Ureter (tissue), 1 donor: Measurements from ENCODE around the gene GUCY1B1. TPM values are rescaled to one million over a fixed set of nuclear protein-coding genes. Genes with fewer than 3 reads are reported as not detected.

Experiments used
- DNase-seq: peaks from one replicate; pipeline ENCODE4 v3.0.0-alpha.2; 2020; ENCODE audit warnings: low spot score
- total RNA-seq: library from RNA; stranded (reverse); gene quantifications from one replicate; pipeline ENCODE4 v1.2.4, GENCODE V29; 2023
- donor health status: DM: yes; HTN: yes; CAD: no.

Gene GUCY1B1
- total RNA-seq, 1 donor from 2014 or later = 10.1 TPM

DNA sequence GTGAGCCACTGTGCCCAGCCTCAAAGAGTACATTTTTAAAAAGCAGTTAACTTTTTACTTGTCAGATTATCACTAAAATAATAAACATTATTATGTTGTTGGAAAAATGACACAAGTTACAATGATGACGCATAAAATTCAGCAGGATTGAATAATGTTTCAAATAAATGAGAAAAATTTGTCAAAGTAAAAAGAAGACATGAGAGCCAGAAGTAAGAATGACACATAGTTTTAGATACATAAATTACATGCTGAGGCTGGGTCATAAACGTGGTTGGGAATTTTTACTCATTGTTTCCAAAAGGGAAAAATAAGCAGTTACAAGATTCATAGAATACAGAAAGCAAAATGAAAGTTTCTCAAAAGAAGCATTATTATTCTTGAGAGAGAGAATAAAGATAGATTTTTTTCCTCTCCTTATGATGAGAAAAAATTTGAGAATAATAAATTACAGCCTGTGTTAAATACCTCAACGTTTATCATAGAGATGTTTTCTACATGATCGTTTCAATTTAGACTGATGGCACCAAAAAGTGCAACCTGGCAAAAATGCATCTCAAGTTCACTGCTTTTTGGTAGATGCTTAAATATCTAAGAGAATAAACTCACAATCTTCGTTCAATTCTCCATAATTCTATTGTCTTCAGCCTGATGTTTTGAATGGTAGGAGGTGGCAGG, 40.4 kb downstream of the GUCY1B1 start:
- DNase-seq = no peak

DNA sequence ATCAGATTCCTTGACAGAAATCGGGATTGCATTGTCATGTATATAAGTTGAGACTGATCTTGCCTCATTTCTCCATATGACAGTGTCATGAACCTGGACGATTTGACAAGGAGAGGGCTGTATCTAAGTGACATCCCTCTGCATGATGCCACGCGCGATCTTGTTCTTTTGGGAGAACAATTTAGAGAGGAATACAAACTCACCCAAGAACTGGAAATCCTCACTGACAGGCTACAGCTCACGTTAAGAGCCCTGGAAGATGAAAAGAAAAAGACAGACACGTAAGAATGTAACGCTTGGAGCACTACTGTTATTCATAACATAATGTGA, 40.9 kb downstream of the GUCY1B1 start:
- DNase-seq = no peak

GRCh38 chr4:155800685-155801343, 42.0 kb downstream of the GUCY1B1 start:
- no peak for DNase-seq

- DNase-seq = no peak
Observed at GRCh38 chr4:155802190-155802959, 43.6 kb downstream of the GUCY1B1 start.

DNA sequence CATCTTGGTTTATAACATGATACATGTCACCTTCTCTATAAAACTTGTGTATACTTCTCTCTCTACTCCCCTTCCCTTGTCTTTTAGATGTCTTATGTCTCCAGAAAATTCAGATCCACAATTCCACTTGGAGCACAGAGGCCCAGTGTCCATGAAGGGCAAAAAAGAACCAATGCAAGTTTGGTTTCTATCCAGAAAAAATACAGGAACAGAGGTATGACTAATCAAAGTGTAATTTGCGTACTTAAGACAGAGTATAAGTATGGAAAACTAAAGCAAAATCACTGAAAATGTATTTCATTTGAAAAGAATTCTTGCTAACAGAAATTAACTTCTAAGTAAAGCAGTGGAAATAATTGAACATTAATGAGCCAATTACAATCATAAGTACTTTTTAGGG, 46.2 kb downstream of the GUCY1B1 start:
- DNase-seq = no peak

DNA sequence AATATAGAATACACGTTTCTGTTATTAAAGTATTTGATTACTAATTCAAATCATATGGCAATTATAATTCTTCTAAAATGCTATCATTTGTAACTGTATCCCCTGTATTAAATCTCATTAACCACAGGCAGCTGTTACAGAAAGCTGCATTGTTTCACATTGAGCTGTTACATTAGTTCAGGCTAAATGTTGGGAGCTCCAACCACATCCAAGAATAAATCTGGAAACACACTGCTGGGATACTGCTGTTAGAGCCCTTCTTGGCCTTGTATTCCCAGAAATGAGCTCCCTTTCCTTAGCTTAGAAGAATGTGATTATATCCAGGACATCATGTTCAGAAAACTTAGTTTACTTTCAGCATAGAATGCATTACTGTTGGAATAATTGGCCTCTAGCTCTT, 48.2 kb downstream of the GUCY1B1 start:
- no peak for DNase-seq

GRCh38 chr4:155809835-155810234, 51.0 kb downstream of the GUCY1B1 start:
- DNase-seq = no peak

DNA sequence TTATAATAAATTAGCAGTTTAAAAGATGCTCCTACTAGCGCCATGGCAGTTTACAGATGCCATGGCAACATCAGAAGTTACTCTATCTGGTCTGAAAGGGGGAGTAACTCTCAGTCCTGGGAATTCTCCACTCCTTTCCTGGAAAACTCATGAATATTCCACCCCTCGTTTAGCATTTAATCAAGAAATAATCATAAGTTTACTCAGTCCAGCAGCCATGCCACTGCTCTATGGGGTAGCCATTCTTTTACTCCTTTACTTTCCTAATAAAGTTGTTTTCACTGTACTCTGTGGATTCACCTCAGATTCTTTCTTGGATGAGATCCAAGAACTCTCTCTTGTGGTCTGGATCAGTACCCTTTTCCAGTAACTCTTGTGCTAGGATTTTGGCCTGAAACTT, 52.3 kb downstream of the GUCY1B1 start:
- DNase-seq = no peak

GRCh38 chr4:155818639-155819038, 59.8 kb downstream of the GUCY1B1 start:
- DNase-seq = no peak

GRCh38 chr4:155819066-155819465, 60.2 kb downstream of the GUCY1B1 start:
- no peak for DNase-seq

DNA sequence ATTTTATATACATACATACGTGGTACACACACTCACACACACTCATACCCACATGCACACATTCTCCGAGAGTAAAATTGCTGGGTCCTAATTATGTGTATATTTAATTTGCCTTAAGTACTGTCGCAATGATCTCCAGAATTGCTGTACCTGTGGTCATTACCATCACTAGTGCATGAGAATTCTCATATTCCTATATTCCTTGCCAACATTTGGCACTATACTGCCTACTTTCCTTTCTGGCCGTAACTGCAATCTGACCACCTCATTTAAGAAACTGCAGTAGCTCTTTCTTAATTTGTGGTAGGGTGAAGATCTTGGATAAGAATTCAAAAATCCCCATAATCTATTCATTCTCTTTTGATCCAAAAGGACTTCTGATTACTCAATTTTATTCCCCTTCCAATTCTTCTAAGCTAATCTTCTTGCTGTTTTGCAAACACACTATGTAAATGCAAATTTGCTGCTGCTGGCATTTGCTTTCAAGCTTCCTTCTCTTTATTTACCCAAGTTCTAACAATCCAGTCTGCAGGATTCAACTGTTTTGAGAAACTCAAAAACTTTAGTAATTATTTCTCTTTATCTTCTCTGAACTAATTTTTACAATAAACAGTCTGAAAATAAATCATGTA, 62.2 kb downstream of the GUCY1B1 start:
- no peak for DNase-seq

DNA sequence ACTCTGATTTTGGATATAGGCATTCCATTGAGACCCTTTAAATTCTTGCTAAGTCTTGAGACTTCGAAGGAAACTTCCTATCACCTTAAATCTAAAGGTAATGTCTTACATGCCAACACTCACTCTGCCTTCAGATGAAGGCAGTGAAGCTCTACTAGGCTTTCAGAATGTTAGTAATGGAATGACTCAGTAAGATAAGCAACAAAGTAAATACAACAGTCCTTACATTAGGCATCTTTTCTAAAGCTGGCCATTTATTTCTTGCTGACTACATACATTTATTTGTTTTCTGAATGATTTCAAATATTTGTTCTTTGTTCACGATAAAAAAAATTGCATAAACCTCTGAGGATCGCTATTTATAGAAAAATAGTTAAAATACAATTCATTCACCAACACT, 63.8 kb downstream of the GUCY1B1 start:
- no peak for DNase-seq

- DNase-seq = no peak
Observed at GRCh38 chr4:155828628-155829027, 69.8 kb downstream of the GUCY1B1 start.

- no peak for DNase-seq
Observed at GRCh38 chr4:155832664-155833063, 73.8 kb downstream of the GUCY1B1 start.

DNA sequence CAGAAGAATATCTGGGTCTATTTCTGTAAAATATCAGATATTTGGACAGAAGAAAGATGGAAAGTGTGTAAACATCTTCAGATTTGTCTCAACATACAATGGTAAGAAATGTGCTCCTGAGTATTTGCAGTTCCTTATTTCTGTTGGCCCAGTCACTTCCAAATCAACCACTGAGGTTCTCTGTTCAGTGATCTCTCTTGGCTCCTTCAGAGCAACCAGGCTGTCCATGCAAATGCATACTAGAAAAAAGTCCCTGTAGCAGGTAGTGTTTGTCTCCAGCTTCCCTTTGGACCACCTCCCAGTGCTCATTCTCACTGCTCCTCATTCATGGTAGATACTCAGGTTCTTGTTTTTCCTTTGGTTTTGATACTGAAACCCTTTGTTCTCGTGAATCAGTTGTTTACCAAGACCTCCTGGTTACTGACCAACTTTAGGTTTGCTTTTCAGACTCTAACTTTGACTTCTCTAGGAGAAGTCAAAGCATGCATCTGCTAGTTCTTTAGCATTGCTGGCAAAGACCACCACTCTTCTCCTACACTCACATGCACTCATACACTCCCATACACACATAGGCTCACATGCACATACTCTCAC, 78.5 kb downstream of the GUCY1B1 start:
- no peak for DNase-seq

- DNase-seq = no peak
Observed at GRCh38 chr4:155842080-155842479, 83.3 kb downstream of the GUCY1B1 start.

- no peak for DNase-seq
Observed at GRCh38 chr4:155846929-155847328, 88.1 kb downstream of the GUCY1B1 start.

- DNase-seq = no peak
Observed at GRCh38 chr4:155849042-155849441, 90.2 kb downstream of the GUCY1B1 start.

DNA sequence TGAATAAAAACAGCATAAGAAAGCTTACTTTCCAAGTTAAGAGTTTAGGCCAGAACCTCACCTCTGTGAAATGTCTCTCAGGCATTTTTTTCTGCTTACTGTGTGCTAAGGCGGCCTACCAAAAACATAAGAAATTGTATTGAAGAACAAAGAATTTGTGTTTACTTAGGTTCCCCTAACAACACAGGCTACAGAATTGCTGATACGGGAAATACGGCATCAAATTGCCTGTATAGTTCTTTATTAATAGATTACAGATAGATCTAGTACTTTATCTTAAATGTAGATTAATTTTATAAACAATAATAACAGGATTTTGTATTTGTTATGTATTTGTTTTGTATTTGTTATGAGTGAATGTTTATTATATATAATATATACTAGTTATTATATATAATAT, 94.4 kb downstream of the GUCY1B1 start:
- DNase-seq = no peak

DNA sequence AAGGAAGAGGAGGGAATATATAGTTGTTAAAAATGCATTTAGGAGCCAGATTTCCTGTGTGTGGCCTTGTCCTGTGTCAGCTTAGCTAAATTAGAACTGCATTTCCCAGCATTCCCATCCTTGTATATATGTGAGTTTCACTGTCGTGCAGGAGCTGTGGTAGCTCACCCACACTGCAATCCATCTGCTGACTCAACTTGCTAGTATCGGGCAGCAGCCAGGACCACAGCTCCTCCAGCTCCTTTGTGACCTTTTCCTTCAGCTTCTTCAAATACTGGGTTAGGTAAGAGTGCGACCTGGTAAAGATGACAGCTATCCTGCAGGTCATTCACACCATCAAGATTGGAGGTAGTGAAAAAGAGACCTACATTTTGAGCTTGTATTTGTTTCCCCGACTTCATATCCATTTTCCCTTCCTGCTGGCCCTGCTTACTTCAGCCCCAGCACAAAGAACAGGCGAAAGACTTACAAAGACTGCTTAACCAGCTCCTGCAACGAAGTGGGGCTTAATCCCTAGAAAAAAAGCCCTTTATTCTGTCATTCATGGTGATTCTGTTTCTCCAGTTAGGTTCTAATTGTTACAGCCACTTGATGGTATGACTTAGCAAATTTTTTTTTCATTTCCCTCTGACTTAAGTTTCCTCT, 95.9 kb downstream of the GUCY1B1 start:
- no peak for DNase-seq

- DNase-seq = no peak
Observed at GRCh38 chr4:155855897-155856296, 97.1 kb downstream of the GUCY1B1 start.
